ENCODE results near the gene SMAD3.
"Not testable (repeated sequence)": the region's sequence is repeated elsewhere in the genome, so short reads cannot be mapped to it uniquely, and the experiment has no call there.

SMAD3 gene

DNA sequence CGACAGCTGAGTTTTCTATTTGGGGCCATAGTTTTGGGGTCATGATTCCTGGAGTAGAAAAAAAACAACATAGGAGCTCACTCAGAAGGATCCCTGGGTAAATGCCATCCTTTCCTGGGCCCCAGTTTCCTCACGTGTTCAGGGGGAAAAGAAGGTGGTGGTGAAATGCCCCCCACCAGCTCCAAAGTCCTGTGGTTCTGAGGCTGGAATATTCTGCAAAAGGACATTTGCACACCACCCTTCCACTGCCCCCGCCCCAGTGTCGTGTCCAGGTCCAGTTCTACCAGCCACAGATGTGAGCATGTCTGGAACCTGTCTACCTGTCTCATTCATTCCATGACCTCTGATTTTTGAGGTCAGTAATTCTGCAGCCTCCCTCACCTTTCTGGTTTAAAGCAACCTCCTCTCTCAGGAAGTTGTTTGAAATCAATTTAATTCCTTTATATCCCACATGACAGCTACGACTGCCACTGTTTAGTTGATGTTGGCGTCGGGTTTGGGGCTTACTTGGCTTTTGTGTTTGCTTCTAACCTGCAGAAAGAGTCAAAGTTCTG lies 82.1 kb downstream of the SMAD3 start:
- no peak for DNase-seq

DNA sequence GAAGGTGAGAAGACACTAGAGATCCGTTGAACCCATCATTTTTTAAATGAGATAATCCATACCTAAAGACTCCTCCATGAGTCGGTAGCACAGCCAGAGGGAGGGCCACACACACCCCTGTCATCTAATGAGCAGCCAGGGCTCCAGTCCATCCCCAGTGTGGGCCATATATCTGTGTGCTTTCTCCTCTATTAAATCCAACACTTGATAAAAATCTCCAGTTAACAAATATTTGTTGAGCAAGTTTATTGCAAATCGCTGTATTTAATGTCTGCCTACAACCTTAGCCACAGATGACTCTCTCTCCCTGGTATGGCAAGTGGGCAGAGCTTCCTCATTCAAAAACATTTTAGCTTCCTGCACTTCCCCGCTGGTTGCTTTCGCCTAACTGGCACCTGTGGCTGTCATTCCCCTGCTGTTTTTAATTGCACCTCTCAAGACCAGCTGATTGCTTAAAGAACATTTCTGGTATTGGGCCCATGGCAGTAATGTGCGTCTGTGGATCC lies 82.8 kb downstream of the SMAD3 start:
- DNase-seq, result no peak

DNA sequence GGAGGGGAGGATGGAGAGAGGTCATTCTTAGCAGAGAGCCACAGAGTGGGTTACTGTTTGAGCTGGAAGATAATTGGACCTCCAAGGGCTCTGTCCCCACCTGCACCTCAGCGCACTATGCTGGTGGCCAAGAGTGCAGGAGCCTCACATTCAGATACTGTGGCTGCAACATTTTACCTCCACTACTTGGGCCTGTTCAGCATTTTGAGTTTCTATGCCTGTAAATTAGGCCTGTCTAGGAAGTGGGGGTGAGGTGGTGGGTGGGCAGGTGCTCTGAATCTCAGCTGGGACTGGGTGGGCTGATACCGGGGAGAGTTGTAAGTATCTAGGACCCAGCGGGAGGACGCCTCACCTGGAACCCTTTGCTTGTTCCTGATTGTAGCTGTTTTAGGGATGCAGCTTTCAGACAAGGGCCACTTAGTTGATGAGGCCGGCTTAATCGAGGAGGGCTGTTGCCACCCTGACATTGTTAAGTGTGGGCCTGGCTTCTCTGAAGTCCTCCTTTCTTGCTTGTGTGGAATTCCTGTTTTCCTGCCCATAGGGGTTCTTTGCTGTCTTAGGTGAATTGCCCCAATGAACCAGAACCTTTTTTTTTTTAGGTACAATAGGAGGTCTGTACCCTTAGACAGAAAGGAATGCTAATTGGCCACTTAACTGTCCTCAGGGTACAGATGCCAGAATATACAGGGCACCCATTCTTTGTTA lies 83.8 kb downstream of the SMAD3 start:
- DNase-seq, result no peak

DNA sequence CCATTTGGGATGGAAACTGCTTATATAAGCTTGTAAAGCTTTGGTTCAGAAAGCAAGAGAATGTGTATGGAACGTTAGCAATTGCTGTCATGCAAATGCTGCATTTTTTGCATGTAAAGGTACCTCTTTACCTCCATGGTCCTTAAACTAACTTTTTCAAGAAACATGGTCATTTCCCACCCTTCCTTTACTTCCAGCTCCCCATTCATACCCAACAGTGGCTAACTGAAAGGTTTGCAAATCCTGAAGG lies 84.3 kb downstream of the SMAD3 start:
- no peak for DNase-seq

DNA sequence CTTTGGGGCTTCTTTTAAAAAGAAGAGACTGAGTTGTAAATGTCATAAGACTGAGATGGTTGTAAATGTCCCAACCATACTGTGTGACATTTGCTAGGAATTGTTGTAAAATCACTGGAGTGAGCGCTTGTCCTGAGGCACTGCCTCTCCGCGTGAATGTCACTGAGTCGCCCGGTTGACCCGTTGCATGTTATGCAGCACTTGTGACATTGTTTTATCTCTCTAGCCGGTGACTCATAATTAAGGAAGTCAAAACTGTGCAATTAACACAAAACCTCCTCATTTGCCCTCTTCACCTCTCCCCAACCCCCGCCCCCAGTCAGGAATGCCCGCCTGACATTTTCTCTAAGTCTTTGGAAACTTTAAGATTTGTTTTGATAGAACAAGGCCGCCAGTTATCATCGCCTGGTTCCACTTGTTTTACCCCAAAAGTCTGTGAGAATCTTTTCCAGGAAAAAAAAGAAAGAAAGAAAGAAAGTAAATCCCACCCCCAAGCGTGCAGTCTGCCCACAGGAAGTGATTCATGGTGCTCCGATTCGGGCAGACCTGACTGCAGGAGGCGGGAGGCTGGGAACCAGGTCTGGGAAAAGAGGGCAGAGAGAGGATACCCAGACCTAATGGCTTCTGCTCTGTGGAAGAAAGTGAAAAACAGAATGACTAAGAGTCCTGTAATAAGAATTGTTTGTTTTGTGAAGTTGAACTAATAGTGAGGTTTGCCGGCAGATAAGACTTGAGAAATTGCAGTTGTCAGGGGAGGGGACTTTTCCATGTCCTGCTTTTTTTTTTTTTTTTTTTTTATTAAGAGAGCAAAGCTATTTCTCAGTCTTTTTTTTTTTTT lies 84.8 kb downstream of the SMAD3 start:
- DNase-seq, result no peak

DNA sequence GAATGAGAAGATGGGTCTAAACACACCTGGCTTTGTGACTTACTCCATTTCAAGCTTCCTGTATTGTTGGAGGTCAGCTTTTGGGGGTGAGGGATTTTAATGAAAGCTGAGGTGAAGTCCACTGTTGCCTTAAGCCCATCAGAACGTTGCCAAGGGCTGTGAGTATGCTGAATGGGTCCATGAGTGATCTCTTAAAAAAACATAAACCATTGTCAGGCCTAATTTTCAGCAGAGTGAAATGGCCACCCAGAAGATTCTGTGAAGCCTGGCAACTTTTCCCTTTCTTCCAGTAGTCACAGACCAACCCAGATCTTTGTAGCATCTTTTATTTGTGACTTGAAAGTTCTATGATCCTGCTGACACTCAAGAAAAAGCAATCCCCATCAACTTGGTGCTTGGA lies 87.0 kb downstream of the SMAD3 start:
- DNase-seq, result no peak

DNA sequence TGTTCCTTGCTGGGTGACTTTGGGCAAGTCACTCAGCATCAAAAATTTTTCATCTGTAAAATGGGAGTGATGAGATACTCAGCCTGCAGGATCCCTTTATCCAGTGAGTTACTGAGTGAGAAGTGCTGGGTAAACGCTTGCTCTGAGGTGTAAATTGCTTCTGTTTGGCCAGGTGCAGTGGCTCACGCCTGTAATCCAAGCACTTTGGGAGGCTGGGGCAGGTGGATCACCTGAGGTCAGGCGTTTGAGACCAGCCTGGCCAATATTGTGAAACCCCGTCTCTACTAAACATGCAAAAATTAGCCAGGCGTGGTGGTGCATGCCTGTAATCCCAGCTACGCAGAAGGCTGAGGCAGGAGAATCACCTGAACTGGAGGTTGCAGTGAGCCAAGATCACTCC lies 87.6 kb downstream of the SMAD3 start:
- DNase-seq, result not testable (repeated sequence)

DNA sequence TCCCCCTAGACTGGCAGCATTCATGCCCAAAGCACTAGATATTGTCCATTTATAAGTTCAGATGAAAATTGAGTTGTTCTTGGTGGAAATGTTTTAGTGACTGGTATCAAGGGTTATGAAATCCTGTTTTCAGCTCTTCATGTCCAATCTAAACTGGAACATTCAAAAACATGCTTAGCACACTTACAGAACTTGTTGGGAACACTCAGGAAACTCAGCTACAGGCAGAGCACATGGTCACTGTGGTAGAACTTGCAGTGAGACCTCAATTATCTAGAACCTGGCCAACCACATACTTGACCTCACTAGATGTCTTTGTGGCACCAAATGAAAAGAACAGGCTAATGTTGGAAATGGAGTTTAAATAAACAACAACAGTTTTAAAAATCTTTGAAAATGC lies 88.8 kb downstream of the SMAD3 start:
- no peak for DNase-seq

DNA sequence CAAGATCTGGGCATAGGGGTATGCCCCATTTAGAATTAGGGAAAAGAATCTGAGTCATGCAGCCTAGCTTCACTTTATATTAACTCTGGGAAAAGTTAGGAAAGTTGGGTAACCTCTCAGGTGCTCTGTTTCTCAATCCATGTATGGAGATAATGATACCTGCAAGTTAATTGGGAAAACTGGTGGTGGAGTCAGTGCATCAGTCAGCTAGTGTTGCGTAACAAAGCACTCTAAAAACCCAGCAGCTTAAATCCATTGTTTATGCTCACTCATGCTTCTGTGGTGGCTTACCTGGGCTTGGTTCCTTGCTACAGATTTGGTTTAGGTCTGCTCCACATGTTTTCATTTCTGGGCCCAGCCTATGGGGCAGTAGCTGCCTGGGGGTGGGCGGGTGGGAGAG lies 91.0 kb downstream of the SMAD3 start:
- no peak for DNase-seq

DNA sequence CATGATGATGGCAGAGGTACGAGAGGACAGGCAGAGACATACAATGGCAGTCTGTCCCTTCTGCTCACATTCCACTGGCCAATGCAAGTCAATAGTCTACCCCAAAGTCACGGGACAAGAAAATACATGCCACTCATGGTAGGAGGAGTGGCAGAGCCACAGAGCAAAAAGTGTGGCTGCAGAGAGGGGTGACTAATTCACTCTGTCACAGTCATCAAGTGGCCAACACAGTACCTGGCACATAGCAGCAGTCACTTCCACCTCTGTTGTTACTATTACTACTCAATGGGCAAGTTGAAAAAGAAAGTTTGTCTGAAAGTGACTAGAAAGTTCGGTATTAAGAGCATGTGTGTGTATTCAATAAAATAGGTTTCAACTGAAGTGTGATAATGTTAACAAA lies 91.4 kb downstream of the SMAD3 start:
- no peak for DNase-seq

DNA sequence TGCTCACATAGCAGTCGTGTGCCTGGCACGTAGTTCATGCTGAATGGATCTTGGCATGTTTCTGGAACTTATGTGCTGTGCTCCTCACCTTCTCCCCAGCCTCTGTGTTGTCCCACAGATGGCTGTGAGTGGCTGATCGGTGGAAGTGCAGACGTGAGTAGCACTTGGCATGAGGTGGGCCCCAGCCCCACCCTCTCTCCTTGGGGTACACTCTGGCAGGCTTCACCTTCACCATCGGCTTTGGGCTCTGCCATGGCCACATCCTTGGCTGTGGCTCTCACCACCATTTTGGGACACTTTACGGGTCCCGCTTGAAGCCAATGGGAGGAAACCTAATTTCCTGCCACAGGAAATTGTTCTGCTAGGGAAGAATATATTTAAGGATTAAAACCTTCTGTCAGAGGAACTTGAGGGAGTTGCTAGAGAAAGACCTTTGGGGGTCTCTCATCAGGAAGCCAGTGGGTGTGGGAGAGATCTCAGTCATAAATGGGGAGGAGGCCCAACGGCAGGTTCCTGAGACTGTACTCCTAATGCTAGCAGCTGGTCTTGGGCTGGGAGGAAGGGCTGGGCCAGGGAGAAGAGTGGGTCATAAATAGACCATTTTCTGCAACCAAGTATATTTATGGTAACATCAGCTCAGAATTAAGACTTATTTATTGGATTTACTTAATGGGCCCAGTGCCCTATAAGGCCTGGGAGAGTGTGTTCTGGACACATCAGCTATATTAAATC lies 92.3 kb downstream of the SMAD3 start:
- DNase-seq, result no peak

DNA sequence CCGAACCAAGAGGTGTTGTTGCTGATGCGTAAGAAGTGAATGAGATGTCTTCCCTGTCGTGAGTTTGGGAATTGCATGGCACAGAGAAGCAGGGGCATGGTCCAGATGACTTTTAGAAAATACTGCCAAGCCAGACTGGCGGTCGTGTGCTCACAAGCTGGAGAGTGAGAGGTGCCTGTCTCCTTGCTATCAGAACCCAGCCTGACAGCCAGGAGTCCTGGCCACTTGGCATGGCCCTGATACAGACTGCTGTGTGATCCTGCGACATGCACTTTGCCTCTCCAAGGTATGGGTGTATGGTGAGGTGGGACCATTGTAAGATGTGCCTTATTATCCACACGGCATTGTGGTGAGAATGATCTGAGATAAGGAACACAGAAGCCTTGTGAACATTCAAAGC lies 93.0 kb downstream of the SMAD3 start:
- no peak for DNase-seq

DNA sequence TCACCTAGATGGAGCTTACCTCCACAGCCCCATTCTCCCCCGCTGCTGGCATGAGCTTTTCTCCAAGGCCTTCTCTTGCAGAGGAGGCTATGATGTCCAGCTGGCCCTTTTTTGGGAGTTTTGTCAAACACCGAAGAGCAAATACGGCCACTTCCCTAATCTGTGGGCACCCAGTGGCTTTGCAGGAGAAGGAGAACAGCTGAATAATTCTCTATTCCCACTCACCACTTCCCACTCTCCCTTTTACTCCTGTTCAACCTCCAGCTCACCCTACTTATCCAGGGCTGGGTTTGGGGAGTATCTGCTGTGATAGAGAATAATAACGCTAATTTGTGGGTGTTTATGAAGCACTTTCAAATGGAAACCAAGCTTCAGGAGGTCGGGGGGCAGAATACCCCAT lies 96.0 kb downstream of the SMAD3 start:
- DNase-seq, result no peak

DNA sequence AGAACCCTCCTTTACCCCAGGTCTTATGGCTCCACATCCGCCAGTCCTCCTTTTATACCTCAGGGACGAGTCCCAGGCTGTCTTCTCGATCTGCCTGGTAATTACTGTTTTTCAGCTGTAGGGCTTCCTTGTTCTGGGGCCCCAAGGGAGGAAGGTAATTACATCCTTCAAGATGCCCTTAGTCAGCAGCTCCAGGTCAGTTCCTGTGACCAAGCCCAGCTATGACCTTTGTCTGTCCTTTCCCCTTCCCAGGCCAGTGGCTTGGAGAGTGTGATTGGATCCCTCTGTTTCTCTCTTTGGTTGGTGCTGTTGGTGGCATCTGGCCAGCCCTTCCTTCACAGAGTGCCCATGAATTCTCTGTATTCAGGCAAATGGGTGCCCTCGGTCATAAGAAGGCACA lies 96.5 kb downstream of the SMAD3 start:
- no peak for DNase-seq

DNA sequence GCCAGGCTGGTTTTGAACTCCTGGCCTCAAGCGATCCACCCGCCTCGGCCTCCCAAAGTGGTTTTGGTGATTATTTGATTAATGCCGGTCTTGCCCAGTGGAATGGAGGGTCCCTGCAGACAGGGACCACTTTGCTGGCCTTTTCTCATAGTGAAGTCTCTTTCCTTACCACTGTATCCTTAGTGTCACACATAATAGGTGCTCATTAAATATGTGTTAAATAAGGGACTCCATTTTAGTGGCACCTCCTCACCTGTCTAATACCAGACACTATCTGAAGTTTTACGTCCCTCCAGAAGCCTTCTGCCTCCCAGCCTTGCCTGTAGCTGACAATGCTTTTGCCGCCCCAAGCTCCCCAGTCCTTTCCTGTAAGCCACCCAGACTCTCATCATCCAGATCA lies 97.8 kb downstream of the SMAD3 start:
- DNase-seq, result no peak

DNA sequence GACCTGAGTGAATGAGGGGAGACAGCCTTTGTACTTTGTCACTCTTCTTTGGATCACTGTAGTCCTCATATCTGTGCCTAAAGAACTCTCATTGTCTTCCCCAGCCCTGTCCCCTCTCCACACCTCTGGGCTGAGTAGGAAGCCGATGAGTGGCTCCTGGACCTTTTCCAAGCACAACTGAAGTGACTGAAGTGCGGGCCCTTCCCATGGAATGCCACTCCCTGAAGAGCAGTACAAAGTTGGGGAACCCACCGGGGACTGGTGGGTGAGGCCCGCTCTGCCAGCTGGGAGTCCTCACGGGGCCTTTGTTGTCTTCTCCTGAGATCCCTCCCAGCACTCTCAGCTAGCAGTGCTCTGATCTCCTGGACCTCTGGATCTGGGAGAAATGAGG lies 99.0 kb downstream of the SMAD3 start:
- no peak for DNase-seq

DNA sequence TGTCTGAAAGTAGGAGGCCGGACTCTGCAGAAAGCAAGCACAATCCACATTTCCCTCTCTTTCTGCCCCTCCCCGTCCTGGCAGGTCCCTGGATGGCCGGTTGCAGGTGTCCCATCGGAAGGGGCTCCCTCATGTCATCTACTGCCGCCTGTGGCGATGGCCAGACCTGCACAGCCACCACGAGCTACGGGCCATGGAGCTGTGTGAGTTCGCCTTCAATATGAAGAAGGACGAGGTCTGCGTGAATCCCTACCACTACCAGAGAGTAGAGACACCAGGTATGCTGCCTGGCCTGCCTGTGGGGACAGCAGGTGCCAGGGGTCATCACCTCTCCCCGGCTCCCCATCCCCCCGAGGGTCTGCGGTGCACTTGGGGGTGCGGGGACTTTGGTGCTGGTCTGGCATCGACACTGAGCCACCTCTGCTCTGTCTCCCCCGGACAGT lies 99.4 kb downstream of the SMAD3 start:
- DNase-seq, result no peak

DNA sequence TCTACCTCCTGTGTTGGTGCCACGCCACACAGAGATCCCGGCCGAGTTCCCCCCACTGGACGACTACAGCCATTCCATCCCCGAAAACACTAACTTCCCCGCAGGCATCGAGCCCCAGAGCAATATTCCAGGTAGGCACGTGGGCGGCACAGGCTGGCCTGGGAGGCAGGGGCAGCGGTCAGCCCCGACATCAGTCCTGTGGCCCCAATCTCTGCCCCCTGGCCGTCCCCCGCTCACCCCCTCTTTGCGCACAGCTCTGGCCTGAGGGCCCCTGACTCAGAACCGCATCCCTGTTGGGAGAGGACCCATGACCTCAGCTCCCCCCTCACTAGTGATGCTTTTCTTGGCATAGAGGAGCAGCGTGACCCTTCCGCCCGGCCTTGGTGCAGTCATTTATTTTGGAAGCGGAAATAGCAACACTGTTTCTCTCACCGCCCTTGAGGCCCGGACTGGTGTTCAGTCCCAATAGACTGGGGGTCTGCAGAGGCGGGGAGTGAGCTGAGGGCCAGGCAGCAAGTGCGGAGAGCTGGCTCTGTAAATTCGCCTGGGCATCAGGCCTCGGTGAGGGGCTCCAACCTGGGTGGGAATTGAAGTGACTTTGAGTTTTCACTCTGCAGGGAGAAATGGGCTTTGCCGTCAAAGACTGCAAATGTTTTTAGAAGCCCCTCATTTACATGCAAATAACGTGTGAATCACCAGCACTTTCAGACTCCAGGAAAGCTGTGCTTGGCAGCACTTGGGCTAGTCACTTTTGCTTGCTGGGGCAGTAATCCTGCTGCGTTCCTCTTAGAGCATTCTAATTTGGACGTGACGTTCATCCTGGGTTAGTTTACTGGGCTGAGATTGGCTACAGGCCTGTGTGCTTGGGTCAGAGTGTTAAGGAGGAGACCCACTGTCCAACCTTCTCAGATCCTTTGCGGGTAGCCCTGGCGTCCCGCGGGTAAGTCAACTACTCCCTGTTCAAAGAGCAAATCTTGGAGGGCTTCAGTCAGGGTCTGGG lies 100.2 kb downstream of the SMAD3 start:
- no peak for DNase-seq

DNA sequence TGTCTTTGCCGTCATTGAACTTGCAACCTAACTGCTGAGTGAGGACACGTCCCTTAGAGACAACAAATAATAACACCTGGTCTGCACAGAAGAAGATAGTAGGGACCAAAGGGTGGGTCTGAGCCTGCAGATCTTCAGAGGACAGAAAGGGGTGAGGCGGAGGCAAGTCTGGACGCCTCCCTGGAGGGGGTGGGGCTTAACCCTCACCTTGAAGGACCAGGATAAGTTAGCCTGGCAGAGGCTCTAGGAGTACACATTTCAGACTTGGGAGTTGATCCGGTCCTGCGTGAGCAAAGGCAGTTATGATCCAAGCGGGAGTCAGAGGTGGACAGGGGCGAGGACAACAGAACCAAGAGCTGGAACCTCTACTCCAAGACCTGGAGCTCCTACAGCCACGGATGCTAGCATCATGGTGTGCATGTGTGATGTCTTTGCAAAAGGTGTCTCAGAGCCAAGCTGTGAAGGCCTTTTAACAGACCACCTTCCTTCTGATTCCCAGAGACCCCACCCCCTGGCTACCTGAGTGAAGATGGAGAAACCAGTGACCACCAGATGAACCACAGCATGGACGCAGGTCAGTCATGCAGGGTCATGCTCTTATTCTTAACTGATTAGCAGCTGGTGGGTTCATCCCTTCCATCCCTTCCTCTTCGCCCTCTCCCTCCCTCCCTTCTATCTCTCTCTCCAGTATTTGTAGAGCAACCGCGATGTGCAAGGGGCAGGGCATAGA lies 101.0 kb downstream of the SMAD3 start:
- DNase-seq, result no peak

DNA sequence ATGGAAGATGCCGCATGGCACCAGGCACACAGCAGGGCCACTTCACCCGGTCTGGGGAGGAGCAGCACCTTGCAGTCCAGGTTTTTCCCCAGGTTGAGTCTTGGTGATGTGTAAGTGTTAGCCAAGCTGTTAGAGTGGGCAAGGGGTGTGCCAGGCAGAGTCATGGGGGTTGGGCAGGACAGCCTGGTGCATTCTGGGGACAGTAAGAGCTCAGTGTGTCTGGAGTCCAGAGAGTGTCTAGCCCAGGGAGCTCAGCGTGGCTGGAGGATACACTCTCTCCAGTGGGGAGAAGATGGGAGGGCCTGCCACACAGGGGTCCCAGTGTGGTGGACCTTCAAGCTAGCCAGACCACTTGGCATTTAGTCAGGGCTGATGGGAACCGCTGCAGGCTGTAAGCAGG lies 101.7 kb downstream of the SMAD3 start:
- DNase-seq, result no peak

DNA sequence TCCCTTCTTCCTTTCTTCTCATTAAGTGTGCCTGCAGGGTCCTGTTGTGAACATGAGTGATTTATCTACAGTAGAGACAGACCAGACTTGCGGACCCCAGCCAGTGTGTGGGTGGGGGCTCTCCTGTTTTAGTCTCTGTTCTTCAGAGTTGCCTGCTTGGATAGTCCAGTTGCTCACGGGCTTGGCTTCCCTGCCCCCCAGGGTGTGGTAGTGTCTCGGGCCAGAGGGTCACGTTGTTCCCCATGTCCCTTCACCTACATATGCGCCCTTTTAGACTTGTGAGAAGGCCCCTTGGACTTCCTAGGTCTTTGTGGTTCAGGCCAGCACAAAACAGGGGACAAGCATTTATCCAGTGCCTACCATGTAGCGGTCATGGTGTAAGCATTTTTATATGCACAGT lies 103.3 kb downstream of the SMAD3 start:
- no peak for DNase-seq

Measured in DMS153 (cell line).